Heart left ventricle (tissue), 13 donors: ENCODE data around the gene OR8G5.

ENCODE experiments used
- POLR2A ChIP-seq, 2 donors: fragments of 450-650 bp; IDR thresholded peaks; one replicate each; pipeline ENCODE4 v1.6.1; 2017; ENCODE audit warnings: antibody characterized with exemption in 2 of 2, mild to moderate bottlenecking in 2 of 2, moderate library complexity in 2 of 2
- TF ChIP-seq, protein P1 (sequence below), 12 donors: fragments of 200-600 bp; sonication (generic) in 4 of 12; IDR thresholded peaks; one replicate each; pipeline versions ENCODE4 v1.5.0 to v1.8.0; 2018 to 2022; ENCODE audit warnings: antibody characterized with exemption in 12 of 12, mild to moderate bottlenecking in 5 of 12
- donor health status: ischemic (EF 13 %, LVEDD 7.1; RV severe dilation, severe dysfunction).
- donor health status: DM: no; HTN: yes; CAD: no.
- donor health status: DM: no; HTN: no; CAD: no.
- donor health status: ischemic (EF 25% LVEDD 6.9; RV normal size, moderate dysfunction).
- donor health status: ischemic (EF 25% LVEDD 5.7; RV mildly dilated, moderate dysfunction).
- donor health status: ischemic (EF 35%, LVEDD 5.7; RV mildly dilated, moderate dysfunction).
- donor health status: nonischemic (EF 11% LVEDD 7.7; RV severe dilation, severe dysfunction).
- donor health status: DM: yes; HTN: yes; CAD: no.
- donor health status: PGD.
- donor health status: ischemic (EF 29% LVEDD 5.4; RV normal size, mild dysfunction).
- donor health status: nonischemic (EF 23%, LVEDD 6.1; RV moderate dilation, normal function).

GRCh38 chr11:124214027-124214426 lies 42.1 kb upstream of the OR8G5 start:
- TF ChIP-seq, protein P1, sequence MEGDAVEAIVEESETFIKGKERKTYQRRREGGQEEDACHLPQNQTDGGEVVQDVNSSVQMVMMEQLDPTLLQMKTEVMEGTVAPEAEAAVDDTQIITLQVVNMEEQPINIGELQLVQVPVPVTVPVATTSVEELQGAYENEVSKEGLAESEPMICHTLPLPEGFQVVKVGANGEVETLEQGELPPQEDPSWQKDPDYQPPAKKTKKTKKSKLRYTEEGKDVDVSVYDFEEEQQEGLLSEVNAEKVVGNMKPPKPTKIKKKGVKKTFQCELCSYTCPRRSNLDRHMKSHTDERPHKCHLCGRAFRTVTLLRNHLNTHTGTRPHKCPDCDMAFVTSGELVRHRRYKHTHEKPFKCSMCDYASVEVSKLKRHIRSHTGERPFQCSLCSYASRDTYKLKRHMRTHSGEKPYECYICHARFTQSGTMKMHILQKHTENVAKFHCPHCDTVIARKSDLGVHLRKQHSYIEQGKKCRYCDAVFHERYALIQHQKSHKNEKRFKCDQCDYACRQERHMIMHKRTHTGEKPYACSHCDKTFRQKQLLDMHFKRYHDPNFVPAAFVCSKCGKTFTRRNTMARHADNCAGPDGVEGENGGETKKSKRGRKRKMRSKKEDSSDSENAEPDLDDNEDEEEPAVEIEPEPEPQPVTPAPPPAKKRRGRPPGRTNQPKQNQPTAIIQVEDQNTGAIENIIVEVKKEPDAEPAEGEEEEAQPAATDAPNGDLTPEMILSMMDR (IDR thresholded peaks at IDR 0.05) = no peak
- no peak for TF ChIP-seq POLR2A (IDR thresholded peaks at IDR 0.05)
